ENCODE measurements around the gene GNG14. TPM values are rescaled to one million over a fixed set of nuclear protein-coding genes. Genes with fewer than 3 reads are reported as not detected.
A peak's percentile ranks its signal among the peaks of the same experiment; 100 is the strongest.

The GNG14 gene
- total and polyA plus RNA-seq, 2 of the 13 experiments (the other 11 are each of a cell fraction or from before 2014, with no cell fraction given), result not detected

- TF ChIP-seq ZNF614 (CRISPR knock-in tag; IDR thresholded peaks at IDR 0.05; ENCODE audit: borderline replicate concordance), result no peak
- TF ChIP-seq FOSL1 (CRISPR knock-in tag; IDR thresholded peaks at IDR 0.05; ENCODE audit: borderline replicate concordance), result no peak
- TF ChIP-seq ZNF142 (CRISPR knock-in tag; IDR thresholded peaks at IDR 0.05), result no peak
- no peak for TF ChIP-seq ZNF773 (CRISPR knock-in tag; IDR thresholded peaks at IDR 0.05; ENCODE audit: borderline replicate concordance)
- TF ChIP-seq PRDM4 (CRISPR knock-in tag; IDR thresholded peaks at IDR 0.05; ENCODE audit: borderline replicate concordance), result no peak
- TF ChIP-seq ARNT (IDR thresholded peaks at IDR 0.05), result no peak
- TF ChIP-seq HNF4A (CRISPR knock-in tag; IDR thresholded peaks at IDR 0.05), result no peak
- peak; percentile 8 for TF ChIP-seq TEAD3 (CRISPR knock-in tag; optimal IDR thresholded peaks at IDR 0.05; ENCODE audit: borderline replicate concordance)
- no peak for TF ChIP-seq ZNF761 (CRISPR knock-in tag; conservative IDR thresholded peaks at IDR 0.05)
- no peak for TF ChIP-seq ZNF766 (CRISPR knock-in tag; IDR thresholded peaks at IDR 0.05; ENCODE audit: borderline replicate concordance)
- TF ChIP-seq, protein P1, sequence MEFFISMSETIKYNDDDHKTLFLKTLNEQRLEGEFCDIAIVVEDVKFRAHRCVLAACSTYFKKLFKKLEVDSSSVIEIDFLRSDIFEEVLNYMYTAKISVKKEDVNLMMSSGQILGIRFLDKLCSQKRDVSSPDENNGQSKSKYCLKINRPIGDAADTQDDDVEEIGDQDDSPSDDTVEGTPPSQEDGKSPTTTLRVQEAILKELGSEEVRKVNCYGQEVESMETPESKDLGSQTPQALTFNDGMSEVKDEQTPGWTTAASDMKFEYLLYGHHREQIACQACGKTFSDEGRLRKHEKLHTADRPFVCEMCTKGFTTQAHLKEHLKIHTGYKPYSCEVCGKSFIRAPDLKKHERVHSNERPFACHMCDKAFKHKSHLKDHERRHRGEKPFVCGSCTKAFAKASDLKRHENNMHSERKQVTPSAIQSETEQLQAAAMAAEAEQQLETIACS (CRISPR knock-in tag; IDR thresholded peaks at IDR 0.05), result no peak
- TF ChIP-seq ZBTB7B (CRISPR knock-in tag; IDR thresholded peaks at IDR 0.05), result no peak
- no peak for TF ChIP-seq NR2F2 (IDR thresholded peaks at IDR 0.05; ENCODE audit: borderline replicate concordance, low read depth)
- TF ChIP-seq ZNF224 (CRISPR knock-in tag; IDR thresholded peaks at IDR 0.05), result no peak
- peak; percentile 25 for TF ChIP-seq CBX1 (IDR thresholded peaks at IDR 0.05; ENCODE audit: low read depth)
- no peak for TF ChIP-seq MBNL3 (CRISPR knock-in tag; conservative IDR thresholded peaks at IDR 0.05)
- no peak for TF ChIP-seq ZNF567 (CRISPR knock-in tag; IDR thresholded peaks at IDR 0.05; ENCODE audit: borderline replicate concordance)
These were observed 49.4 kb downstream of the GNG14 start, which contains the start of gene GET3 (continued) for GRCh38 chr19:12736995-12737834.
